IPS-15b (cell line): ENCODE data around the gene TRIM31.
"Not testable (repeated sequence)": the region's sequence is repeated elsewhere in the genome, so short reads cannot be mapped to it uniquely, and the experiment has no call there.

ENCODE experiments used
- H3K27me3 ChIP-seq: one replicate; pipeline ENCODE4 v1.6.1; 2013; ENCODE audit warnings: low read length; ENCODE audit not compliant: control insufficient read depth, insufficient read depth
- H3K36me3 ChIP-seq: one replicate; pipeline ENCODE4 v1.6.1; 2013; ENCODE audit warnings: low read length; ENCODE audit not compliant: control insufficient read depth, insufficient read depth
- H3K4me1 ChIP-seq: one replicate; pipeline ENCODE4 v1.6.1; 2013; ENCODE audit warnings: mild to moderate bottlenecking, low read length; ENCODE audit not compliant: control insufficient read depth, insufficient read depth
- H3K4me3 ChIP-seq: one replicate; pipeline ENCODE4 v1.5.1; 2013; ENCODE audit warnings: low read depth, low read length
- H3K9ac ChIP-seq: one replicate; pipeline ENCODE4 v1.6.1; 2013; ENCODE audit warnings: low read depth, mild to moderate bottlenecking, low read length
- H3K9me3 ChIP-seq: one replicate; pipeline ENCODE4 v1.6.1; 2013; ENCODE audit warnings: mild to moderate bottlenecking, low read length; ENCODE audit not compliant: control insufficient read depth, insufficient read depth

TRIM31 gene

GRCh38 chr6:30127238-30128093, 14.6 kb upstream of the TRIM31 start:
- no peak overlapping the region for H3K9ac ChIP-seq
- H3K36me3 ChIP-seq: no peaks in the 10 kb centered on the region
- peaks cover 79% of the 10 kb centered on the region for H3K27me3 ChIP-seq
- peak overlapping the region; percentile 70 for H3K4me3 ChIP-seq
- H3K9me3 ChIP-seq: no peaks in the 10 kb centered on the region
- H3K4me1 ChIP-seq: no peaks in the 10 kb centered on the region

- H3K9me3 ChIP-seq: no peaks in the 10 kb centered on the region
- no peaks in the 10 kb centered on the region for H3K4me1 ChIP-seq
- H3K9ac ChIP-seq: no peak overlapping the region
- no peak overlapping the region for H3K4me3 ChIP-seq
- H3K27me3 ChIP-seq: peaks cover 34% of the 10 kb centered on the region
- no peaks in the 10 kb centered on the region for H3K36me3 ChIP-seq
Observed at GRCh38 chr6:30122515-30122914, 9.6 kb upstream of the TRIM31 start.

- Histone ChIP-seq H3K9me3 (no peaks in the 10 kb centered on the region), H3K9ac (no peak overlapping the region), H3K4me1 (no peaks in the 10 kb centered on the region), H3K27me3 (peaks cover 26% of the 10 kb centered on the region), H3K36me3 (no peaks in the 10 kb centered on the region), H3K4me3 (no peak overlapping the region)
Observed at GRCh38 chr6:30121446-30122366, 8.8 kb upstream of the TRIM31 start.

GRCh38 chr6:30118691-30119090, 5.8 kb upstream of the TRIM31 start:
- H3K4me3 ChIP-seq, H3K9me3 ChIP-seq, H3K27me3 ChIP-seq, H3K36me3 ChIP-seq, H3K4me1 ChIP-seq, H3K9ac ChIP-seq: not testable (repeated sequence)

- Histone ChIP-seq H3K36me3 (no peaks in the 10 kb centered on the region), H3K9me3 (no peaks in the 10 kb centered on the region), H3K4me1 (no peaks in the 10 kb centered on the region), H3K9ac (no peak overlapping the region), H3K27me3 (peaks cover 28% of the 10 kb centered on the region), H3K4me3 (no peak overlapping the region)
Observed at GRCh38 chr6:30116724-30117123, 3.8 kb upstream of the TRIM31 start.

- Histone ChIP-seq H3K4me3 (no peak overlapping the region), H3K9me3 (no peaks in the 10 kb centered on the region), H3K27me3 (peaks cover 42% of the 10 kb centered on the region), H3K36me3 (no peaks in the 10 kb centered on the region), H3K9ac (no peak overlapping the region), H3K4me1 (no peaks in the 10 kb centered on the region)
Observed at GRCh38 chr6:30113841-30114240, 951 bp upstream of the TRIM31 start.

DNA sequence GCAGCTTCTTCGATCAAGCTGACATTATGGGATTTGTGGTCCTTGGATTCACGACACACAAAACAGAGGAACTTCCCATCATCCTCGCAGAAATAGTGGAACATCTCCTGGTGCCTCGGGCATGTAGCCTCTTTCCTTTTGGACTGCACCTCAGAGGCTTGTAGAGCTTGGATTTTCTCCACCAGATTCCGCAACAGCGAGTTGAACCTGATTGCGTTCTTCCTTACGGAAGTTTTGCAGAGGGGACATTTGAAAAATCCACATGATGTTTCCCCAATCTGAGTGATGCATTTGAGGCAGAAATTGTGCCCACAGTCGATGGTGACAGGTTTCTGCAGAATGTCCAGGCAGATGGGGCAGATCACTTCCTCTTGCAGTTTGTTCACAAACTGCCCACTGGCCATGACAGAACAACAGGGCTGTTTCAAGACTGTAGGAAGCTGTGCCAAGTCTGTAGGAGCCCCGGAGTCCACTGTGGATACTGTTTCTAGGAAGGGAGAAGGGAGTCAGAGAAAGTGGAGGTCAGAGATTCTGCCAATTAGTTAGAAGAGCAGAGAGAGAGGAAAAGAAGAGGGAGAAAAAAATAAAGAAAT, 392 bp downstream of the TRIM31 start:
- no peaks in the 10 kb centered on the region for H3K4me1 ChIP-seq
- H3K9ac ChIP-seq: no peak overlapping the region

DNA sequence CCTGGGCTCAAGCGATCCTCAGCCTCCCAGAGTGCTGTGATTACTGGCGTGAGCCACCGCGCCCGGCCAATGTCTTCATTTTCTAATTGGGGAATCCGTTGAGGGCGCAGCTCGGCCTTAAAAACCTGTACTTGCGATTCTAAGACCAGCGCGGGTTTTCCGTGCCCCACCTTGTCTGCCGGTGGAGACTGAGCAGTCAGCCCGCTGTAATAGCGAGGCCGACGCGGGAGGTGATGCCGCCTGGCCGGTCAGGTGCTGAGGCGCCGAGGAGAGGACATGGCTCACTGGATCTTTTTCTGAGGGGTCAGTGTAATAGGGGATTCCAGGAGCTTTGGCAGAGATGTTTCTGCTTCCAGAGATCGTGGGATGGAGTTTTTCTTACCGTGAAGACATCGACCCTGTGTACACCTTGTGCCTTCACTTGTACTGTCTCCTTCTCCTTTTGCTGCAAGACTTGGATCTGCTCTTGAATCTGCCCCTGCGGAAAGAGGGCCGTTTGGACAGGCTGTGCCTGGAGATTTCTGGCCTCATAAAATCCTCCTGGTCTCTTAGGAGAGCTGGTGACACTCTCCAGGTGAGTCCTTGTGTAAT, 1.5 kb downstream of the TRIM31 start:
- Histone ChIP-seq H3K27me3 (peaks cover 52% of the 10 kb centered on the region), H3K9ac (no peak overlapping the region)

More for the DNA sequence above, 392 bp downstream of the TRIM31 start:
- Histone ChIP-seq H3K36me3 (no peaks in the 10 kb centered on the region), H3K4me3 (no peak overlapping the region), H3K27me3 (peaks cover 51% of the 10 kb centered on the region), H3K9me3 (no peaks in the 10 kb centered on the region)

DNA sequence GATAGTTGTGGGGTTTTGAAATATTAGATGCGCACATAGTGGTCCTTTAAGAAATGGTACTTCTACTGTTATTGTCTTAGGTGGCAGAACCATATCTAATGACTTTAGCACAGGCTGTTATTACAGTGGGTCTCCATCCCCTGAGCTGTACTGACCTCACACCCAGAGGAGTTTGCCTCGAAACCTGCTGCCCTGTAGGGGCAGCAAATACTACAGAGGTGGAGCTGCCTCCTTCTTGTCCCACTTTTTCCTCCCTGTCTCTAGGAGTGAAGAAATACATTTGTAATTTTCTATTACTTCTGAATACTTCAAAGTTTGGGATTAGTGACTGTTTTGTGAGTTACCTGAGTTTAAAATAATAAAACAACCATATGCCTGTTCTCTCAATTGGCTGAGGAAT, 8.2 kb downstream of the TRIM31 start:
- H3K27me3 ChIP-seq: peaks cover 69% of the 10 kb centered on the region
- no peaks in the 10 kb centered on the region for H3K36me3 ChIP-seq
- no peaks in the 10 kb centered on the region for H3K9me3 ChIP-seq
- no peak overlapping the region for H3K9ac ChIP-seq
- no peak overlapping the region for H3K4me3 ChIP-seq
- H3K4me1 ChIP-seq: peaks cover 7% of the 10 kb centered on the region

More for the DNA sequence above, 1.5 kb downstream of the TRIM31 start:
- H3K4me1 ChIP-seq: no peaks in the 10 kb centered on the region
- H3K9me3 ChIP-seq: no peaks in the 10 kb centered on the region
- H3K4me3 ChIP-seq: no peak overlapping the region
- no peaks in the 10 kb centered on the region for H3K36me3 ChIP-seq

- H3K4me3 ChIP-seq: peak overlapping the region; percentile 74
Observed at GRCh38 chr6:30103872-30104179, 9.1 kb downstream of the TRIM31 start.

More at GRCh38 chr6:30103872-30104179, 9.1 kb downstream of the TRIM31 start:
- Histone ChIP-seq H3K9ac (no peak overlapping the region), H3K27me3 (peaks cover 76% of the 10 kb centered on the region), H3K4me1 (peaks cover 7% of the 10 kb centered on the region), H3K9me3 (no peaks in the 10 kb centered on the region), H3K36me3 (no peaks in the 10 kb centered on the region)
